OCI-LY1 (cell line): ENCODE data around the gene NEUROD6.

ENCODE experiments used
- H2AFZ ChIP-seq: fragments of 200-600 bp; sonication (generic), shearing (Covaris generic); 2 replicates; pipeline ENCODE4 v1.6.0; 2014; ENCODE audit warnings: antibody characterized with exemption, mild to moderate bottlenecking, low read length
- H3F3A ChIP-seq: fragments of 200-600 bp; sonication (generic), shearing (Covaris generic); 2 replicates; pipeline ENCODE4 v1.6.0; 2014; ENCODE audit warnings: mild to moderate bottlenecking, antibody characterized with exemption, low read length, moderate library complexity; ENCODE audit not compliant: insufficient read depth
- H3K27ac ChIP-seq: fragments of 200-600 bp; sonication (generic); 2 replicates; pipeline ENCODE4 v1.5.1; 2014; ENCODE audit warnings: low read length, mixed run types, mild to moderate bottlenecking, low read depth; ENCODE audit not compliant: poor library complexity, severe bottlenecking
- H3K27me3 ChIP-seq: fragments of 200-600 bp; sonication (generic); 2 replicates; pipeline ENCODE4 v1.6.0; 2014; ENCODE audit warnings: antibody characterized with exemption, mild to moderate bottlenecking, low read length, moderate library complexity; ENCODE audit not compliant: insufficient read depth
- H3K36me3 ChIP-seq: fragments of 200-600 bp; sonication (generic); 2 replicates; pipeline ENCODE4 v1.6.1; 2014; ENCODE audit warnings: mild to moderate bottlenecking, antibody characterized with exemption, low read length, moderate library complexity, mixed read lengths; ENCODE audit not compliant: insufficient read depth
- H3K4me1 ChIP-seq: fragments of 200-600 bp; sonication (generic); 2 replicates; pipeline ENCODE4 v1.5.1; 2014; ENCODE audit warnings: mild to moderate bottlenecking, low read length, moderate library complexity; ENCODE audit not compliant: insufficient read depth, severe bottlenecking
- H3K4me2 ChIP-seq: fragments of 200-600 bp; sonication (generic), shearing (Covaris generic); 2 replicates; pipeline ENCODE4 v1.6.1; 2014; ENCODE audit warnings: low read length
- H3K4me3 ChIP-seq: fragments of 200-600 bp; sonication (generic); 2 replicates; pipeline ENCODE4 v1.5.1; 2014; ENCODE audit warnings: low read length, low read depth, mild to moderate bottlenecking, mixed read lengths; ENCODE audit not compliant: poor library complexity, severe bottlenecking
- H3K79me2 ChIP-seq: fragments of 200-600 bp; shearing (Covaris generic); 2 replicates; pipeline ENCODE4 v1.6.1; 2016; ENCODE audit warnings: mixed run types, low read length, mixed read lengths; ENCODE audit not compliant: insufficient read depth
- H3K9ac ChIP-seq: fragments of 200-600 bp; sonication (generic), shearing (Covaris generic); 2 replicates; pipeline ENCODE4 v1.6.1; 2014; ENCODE audit warnings: mild to moderate bottlenecking, low read length, mixed read lengths
- H3K9me2 ChIP-seq: fragments of 200-600 bp; sonication (generic), shearing (Covaris generic); 2 replicates; pipeline ENCODE4 v1.6.1; 2014; ENCODE audit warnings: low read depth, mild to moderate bottlenecking, low read length, mixed read lengths
- H3K9me3 ChIP-seq: fragments of 200-600 bp; shearing (Covaris generic); 2 replicates; pipeline ENCODE4 v1.6.1; 2014; ENCODE audit warnings: low read length, mixed read lengths
- H4K20me1 ChIP-seq: fragments of 200-600 bp; sonication (generic), shearing (Covaris generic); 2 replicates; pipeline ENCODE4 v1.6.0; 2016; ENCODE audit warnings: mild to moderate bottlenecking, low read length; ENCODE audit not compliant: insufficient read depth
- EZH2 ChIP-seq: fragments of 200-600 bp; sonication (generic), shearing (Covaris generic); IDR thresholded peaks from 2 replicates; pipeline ENCODE4 v1.8.0; 2017; ENCODE audit warnings: borderline replicate concordance, mixed run types, mild to moderate bottlenecking, antibody characterized with exemption, low read length, moderate library complexity, mixed read lengths
- TF ChIP-seq, protein P1 (sequence below): fragments of 200-600 bp; sonication (generic), shearing (Covaris generic); IDR thresholded peaks from 2 replicates; pipeline ENCODE4 v1.5.1; 2017; ENCODE audit warnings: mild to moderate bottlenecking, antibody characterized with exemption, low read length, moderate library complexity, mixed read lengths

Gene NEUROD6

DNA sequence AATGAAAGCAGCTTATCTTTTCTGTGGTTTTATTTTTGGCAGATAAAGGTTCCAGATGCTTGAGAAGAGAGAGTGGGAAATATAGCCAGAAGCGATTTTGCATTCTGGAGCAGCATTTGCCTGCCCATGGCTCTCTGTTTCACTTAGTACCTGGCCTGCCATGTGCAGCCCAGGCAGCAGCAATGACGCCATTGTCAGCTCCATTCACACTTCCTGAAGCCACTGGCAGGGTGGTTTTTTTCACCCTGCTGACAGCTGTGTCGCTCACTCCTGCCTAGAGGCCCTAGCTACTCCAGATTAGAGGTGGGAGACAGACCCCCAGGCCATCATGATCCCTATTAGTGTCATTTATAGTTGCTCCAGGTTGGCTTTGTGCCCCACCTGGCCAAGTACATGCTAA lies 30.1 kb upstream of the NEUROD6 start:
- Histone ChIP-seq H3K79me2 (no peaks in the 10 kb centered on the region), H3K4me1 (no peaks in the 10 kb centered on the region), H3K36me3 (no peaks in the 10 kb centered on the region), H4K20me1 (no peaks in the 10 kb centered on the region), H3F3A (no peaks in the 10 kb centered on the region), H3K9me3 (no peaks in the 10 kb centered on the region), H3K9me2 (no peaks in the 10 kb centered on the region), H3K9ac (no peak overlapping the region), H3K27ac (no peak overlapping the region), H2AFZ (no peak overlapping the region), H3K4me2 (no peak overlapping the region), H3K27me3 (no peaks in the 10 kb centered on the region), H3K4me3 (no peak overlapping the region)
- TF ChIP-seq, protein P1, sequence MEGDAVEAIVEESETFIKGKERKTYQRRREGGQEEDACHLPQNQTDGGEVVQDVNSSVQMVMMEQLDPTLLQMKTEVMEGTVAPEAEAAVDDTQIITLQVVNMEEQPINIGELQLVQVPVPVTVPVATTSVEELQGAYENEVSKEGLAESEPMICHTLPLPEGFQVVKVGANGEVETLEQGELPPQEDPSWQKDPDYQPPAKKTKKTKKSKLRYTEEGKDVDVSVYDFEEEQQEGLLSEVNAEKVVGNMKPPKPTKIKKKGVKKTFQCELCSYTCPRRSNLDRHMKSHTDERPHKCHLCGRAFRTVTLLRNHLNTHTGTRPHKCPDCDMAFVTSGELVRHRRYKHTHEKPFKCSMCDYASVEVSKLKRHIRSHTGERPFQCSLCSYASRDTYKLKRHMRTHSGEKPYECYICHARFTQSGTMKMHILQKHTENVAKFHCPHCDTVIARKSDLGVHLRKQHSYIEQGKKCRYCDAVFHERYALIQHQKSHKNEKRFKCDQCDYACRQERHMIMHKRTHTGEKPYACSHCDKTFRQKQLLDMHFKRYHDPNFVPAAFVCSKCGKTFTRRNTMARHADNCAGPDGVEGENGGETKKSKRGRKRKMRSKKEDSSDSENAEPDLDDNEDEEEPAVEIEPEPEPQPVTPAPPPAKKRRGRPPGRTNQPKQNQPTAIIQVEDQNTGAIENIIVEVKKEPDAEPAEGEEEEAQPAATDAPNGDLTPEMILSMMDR: no peak
- TF ChIP-seq EZH2: no peak

- no peaks in the 10 kb centered on the region for H3K79me2 ChIP-seq
- H3K9me3 ChIP-seq: no peaks in the 10 kb centered on the region
- H3K4me2 ChIP-seq: no peak overlapping the region
- no peak overlapping the region for H3K9ac ChIP-seq
- no peaks in the 10 kb centered on the region for H3K9me2 ChIP-seq
- H3K4me1 ChIP-seq: no peaks in the 10 kb centered on the region
- TF ChIP-seq, protein P1: no peak
- no peak for TF ChIP-seq EZH2
- no peak overlapping the region for H2AFZ ChIP-seq
- H3K4me3 ChIP-seq: no peak overlapping the region
- no peak overlapping the region for H3K27ac ChIP-seq
- no peaks in the 10 kb centered on the region for H4K20me1 ChIP-seq
- H3F3A ChIP-seq: no peaks in the 10 kb centered on the region
- no peaks in the 10 kb centered on the region for H3K27me3 ChIP-seq
- H3K36me3 ChIP-seq: no peaks in the 10 kb centered on the region
Measured at GRCh38 chr7:31368620-31369019, 28.1 kb upstream of the NEUROD6 start.

GRCh38 chr7:31363496-31363895 lies 23.0 kb upstream of the NEUROD6 start:
- H3K9me2 ChIP-seq: no peaks in the 10 kb centered on the region
- no peaks in the 10 kb centered on the region for H3K27me3 ChIP-seq
- no peak overlapping the region for H3K27ac ChIP-seq
- no peaks in the 10 kb centered on the region for H3F3A ChIP-seq
- no peaks in the 10 kb centered on the region for H3K4me1 ChIP-seq
- H3K9me3 ChIP-seq: no peaks in the 10 kb centered on the region
- H4K20me1 ChIP-seq: no peaks in the 10 kb centered on the region
- no peak overlapping the region for H3K9ac ChIP-seq
- TF ChIP-seq, protein P1: no peak
- TF ChIP-seq EZH2: no peak
- no peak overlapping the region for H3K4me3 ChIP-seq
- H3K4me2 ChIP-seq: no peak overlapping the region
- H3K36me3 ChIP-seq: no peaks in the 10 kb centered on the region
- H2AFZ ChIP-seq: no peak overlapping the region
- no peaks in the 10 kb centered on the region for H3K79me2 ChIP-seq
